K562 (cell line): ENCODE measurements around the gene PRR30. TPM values are rescaled to one million over a fixed set of nuclear protein-coding genes. Genes with fewer than 3 reads are reported as not detected.
A peak's percentile ranks its signal among the peaks of the same experiment; 100 is the strongest.

Experiments used
- CHD1 ChIP-seq: fragments of 200-600 bp; sonication (generic); IDR thresholded peaks from one replicate; pipeline ENCODE4 v1.6.1; 2012; ENCODE audit warnings: mild to moderate bottlenecking, moderate library complexity, low read length, inconsistent platforms
- E2F4 ChIP-seq: sonication (generic); formaldehyde crosslinking; IDR thresholded peaks from 2 replicates; pipeline ENCODE4 v1.8.0; 2022; ENCODE audit warnings: mild to moderate bottlenecking, low read depth, missing genetic modification reagents
- FOXK2 ChIP-seq, 2 experiments: fragments of 450-650 bp; IDR thresholded peaks in 1 of 2; conservative IDR thresholded peaks in 1 of 2; 2 replicates each; pipeline ENCODE4 v1.6.1; 2016; ENCODE audit warnings: low read depth in 2 of 2, mild to moderate bottlenecking in 1 of 2
- POLR2AphosphoS2 ChIP-seq: IDR thresholded peaks from 2 replicates; pipeline ENCODE4 v1.6.1; 2012; ENCODE audit warnings: low read length, improper control_type of control experiment
- TAF7 ChIP-seq: fragments of 450-650 bp; IDR thresholded peaks from 2 replicates; pipeline ENCODE4 v1.6.1; 2016; ENCODE audit warnings: missing genetic modification characterization, missing compliant biosample characterization
- TAF9B ChIP-seq: fragments of 450-650 bp; IDR thresholded peaks from 2 replicates; pipeline ENCODE4 v1.6.1; 2018; ENCODE audit warnings: mild to moderate bottlenecking; ENCODE audit not compliant: partially characterized antibody
- U2AF1 ChIP-seq: fragments of 200-400 bp; formaldehyde crosslinking; optimal IDR thresholded peaks from 2 replicates; pipeline ENCODE3; 2017; ENCODE audit warnings: mild to moderate bottlenecking, low read depth, low read length, moderate library complexity
- ZNF146 ChIP-seq: IDR thresholded peaks from one replicate; pipeline ENCODE4 v1.6.1; 2018; ENCODE audit warnings: missing compliant biosample characterization; ENCODE audit not compliant: unreplicated experiment
- ZNF324 ChIP-seq: fragments of 250-450 bp; sonication (Bioruptor Pico); IDR thresholded peaks from 2 replicates; pipeline ENCODE4 v1.4.0; 2020; ENCODE audit warnings: mild to moderate bottlenecking
- polyA plus RNA-seq, 8 experiments: library from polyadenylated mRNA; depleted of rRNA in 4 of 8; stranded (reverse) in 5 of 8; unstranded in 3 of 8; fragments of >200 nt; fragmentation: Nextera tagmentation in 2 of 8; fragmentation: Illumina TruSeq in 1 of 8; extraction: Ambion mirVana in 2 of 8; extraction: Trizol in 1 of 8; gene quantifications; 2 replicates each; pipeline versions ENCODE4 v1.2.1 to v1.2.3, GENCODE V29; 2011 to 2014; ENCODE audit warnings: inconsistent platforms in 1 of 8, missing spikeins in 1 of 8
- total RNA-seq, 7 experiments: library from RNA; depleted of rRNA in 6 of 7; stranded (reverse); fragments of >200 nt in 6 of 7; fragmentation: Illumina TruSeq in 2 of 7; extraction: Trizol in 2 of 7; gene quantifications; 2 replicates each; pipeline versions ENCODE4 v1.2.1 to v1.2.3, GENCODE V29; 2011 to 2021; ENCODE audit warnings: low replicate concordance in 1 of 7
- TF ChIP-seq, protein P1 (sequence below), 2 experiments: fragments of 450-650 bp; IDR thresholded peaks; 2 replicates each; pipeline ENCODE4 v1.6.1; 2018; ENCODE audit warnings: mild to moderate bottlenecking in 2 of 2, low read depth in 1 of 2; ENCODE audit not compliant: partially characterized antibody in 2 of 2
- TF ChIP-seq, protein P2 (sequence below): fragments of 250-450 bp; sonication (Bioruptor Pico); IDR thresholded peaks from 2 replicates; pipeline ENCODE4 v1.5.1; 2021; ENCODE audit warnings: mild to moderate bottlenecking

PRR30 gene
- total and polyA plus RNA-seq, 9 of the 15 experiments (the other 6 are each of a cell fraction or from before 2014, with no cell fraction given): not detected

DNA sequence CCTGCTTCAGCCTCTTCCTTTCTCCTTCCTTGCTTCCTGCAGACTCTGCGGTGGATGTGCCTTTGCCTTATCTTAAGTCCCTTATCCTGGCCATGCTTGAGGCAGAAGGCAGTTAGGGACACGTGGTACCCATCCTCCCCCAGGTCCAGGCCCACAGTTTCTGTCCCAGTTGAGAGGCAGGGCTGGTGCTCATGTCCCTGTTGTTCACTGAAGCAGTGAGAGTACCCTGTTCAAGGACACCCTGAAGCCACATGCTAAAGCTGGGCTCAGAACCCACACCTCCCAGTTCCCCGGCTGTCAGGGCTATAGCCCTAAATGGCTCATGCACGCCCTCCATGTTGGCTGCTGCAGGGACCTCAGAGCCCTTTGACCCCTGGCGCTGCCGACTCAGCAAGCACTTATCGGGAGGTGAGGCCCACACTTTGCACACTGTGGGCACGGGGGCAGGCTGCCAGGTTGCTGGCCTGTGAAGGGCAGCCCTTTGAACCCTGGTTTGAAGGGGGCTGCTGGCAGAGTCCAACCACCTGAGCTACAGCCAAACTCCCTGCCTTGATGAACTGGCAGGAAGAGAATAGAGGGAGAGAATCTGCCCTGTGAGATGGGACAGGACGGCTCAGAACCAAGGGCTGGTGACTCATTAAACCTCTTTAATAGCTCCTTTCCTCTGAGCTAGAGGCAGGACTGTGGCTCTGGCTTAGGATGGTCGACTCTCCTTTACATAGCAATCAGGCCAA, 46.3 kb downstream of the PRR30 start (continued):
- TF ChIP-seq, protein P1, sequence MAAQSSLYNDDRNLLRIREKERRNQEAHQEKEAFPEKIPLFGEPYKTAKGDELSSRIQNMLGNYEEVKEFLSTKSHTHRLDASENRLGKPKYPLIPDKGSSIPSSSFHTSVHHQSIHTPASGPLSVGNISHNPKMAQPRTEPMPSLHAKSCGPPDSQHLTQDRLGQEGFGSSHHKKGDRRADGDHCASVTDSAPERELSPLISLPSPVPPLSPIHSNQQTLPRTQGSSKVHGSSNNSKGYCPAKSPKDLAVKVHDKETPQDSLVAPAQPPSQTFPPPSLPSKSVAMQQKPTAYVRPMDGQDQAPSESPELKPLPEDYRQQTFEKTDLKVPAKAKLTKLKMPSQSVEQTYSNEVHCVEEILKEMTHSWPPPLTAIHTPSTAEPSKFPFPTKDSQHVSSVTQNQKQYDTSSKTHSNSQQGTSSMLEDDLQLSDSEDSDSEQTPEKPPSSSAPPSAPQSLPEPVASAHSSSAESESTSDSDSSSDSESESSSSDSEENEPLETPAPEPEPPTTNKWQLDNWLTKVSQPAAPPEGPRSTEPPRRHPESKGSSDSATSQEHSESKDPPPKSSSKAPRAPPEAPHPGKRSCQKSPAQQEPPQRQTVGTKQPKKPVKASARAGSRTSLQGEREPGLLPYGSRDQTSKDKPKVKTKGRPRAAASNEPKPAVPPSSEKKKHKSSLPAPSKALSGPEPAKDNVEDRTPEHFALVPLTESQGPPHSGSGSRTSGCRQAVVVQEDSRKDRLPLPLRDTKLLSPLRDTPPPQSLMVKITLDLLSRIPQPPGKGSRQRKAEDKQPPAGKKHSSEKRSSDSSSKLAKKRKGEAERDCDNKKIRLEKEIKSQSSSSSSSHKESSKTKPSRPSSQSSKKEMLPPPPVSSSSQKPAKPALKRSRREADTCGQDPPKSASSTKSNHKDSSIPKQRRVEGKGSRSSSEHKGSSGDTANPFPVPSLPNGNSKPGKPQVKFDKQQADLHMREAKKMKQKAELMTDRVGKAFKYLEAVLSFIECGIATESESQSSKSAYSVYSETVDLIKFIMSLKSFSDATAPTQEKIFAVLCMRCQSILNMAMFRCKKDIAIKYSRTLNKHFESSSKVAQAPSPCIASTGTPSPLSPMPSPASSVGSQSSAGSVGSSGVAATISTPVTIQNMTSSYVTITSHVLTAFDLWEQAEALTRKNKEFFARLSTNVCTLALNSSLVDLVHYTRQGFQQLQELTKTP (IDR thresholded peaks at IDR 0.05; ENCODE audit: low read depth in 1 of 2, partially characterized antibody in 2 of 2): no peak
- TF ChIP-seq POLR2AphosphoS2: no peak
- no peak for TF ChIP-seq U2AF1
- no peak for TF ChIP-seq CHD1
- peak; percentile 23; the same call in 1 of the 2 replicates for TF ChIP-seq ZNF324
- TF ChIP-seq TAF7 (tag): no peak
- TF ChIP-seq TAF9B: no peak
- TF ChIP-seq ZNF146 (CRISPR knock-in tag): no peak
- TF ChIP-seq, protein P2, sequence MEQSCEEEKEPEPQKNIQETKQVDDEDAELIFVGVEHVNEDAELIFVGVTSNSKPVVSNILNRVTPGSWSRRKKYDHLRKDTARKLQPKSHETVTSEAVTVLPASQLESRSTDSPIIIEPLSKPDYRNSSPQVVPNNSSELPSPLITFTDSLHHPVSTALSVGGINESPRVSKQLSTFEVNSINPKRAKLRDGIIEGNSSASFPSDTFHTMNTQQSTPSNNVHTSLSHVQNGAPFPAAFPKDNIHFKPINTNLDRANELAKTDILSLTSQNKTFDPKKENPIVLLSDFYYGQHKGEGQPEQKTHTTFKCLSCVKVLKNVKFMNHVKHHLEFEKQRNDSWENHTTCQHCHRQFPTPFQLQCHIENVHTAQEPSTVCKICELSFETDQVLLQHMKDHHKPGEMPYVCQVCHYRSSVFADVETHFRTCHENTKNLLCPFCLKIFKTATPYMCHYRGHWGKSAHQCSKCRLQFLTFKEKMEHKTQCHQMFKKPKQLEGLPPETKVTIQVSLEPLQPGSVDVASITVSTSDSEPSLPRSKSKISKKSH (CRISPR knock-in tag): no peak
- no peak for TF ChIP-seq E2F4 (CRISPR knock-in tag)
- TF ChIP-seq FOXK2 (conservative IDR thresholded peaks at IDR 0.05 in 1 of 2, IDR thresholded peaks at IDR 0.05 in 1 of 2; ENCODE audit: low read depth in 2 of 2): no peak
